Measurements from ENCODE around the gene RESF1. TPM values are rescaled to one million over a fixed set of nuclear protein-coding genes. Genes with fewer than 3 reads are reported as not detected.

RESF1 gene
- total and polyA plus RNA-seq, 10 of the 15 experiments (the other 5 are each of a cell fraction or from before 2014, with no cell fraction given) = 18.9 to 81.8 (median 39.7) TPM

DNA sequence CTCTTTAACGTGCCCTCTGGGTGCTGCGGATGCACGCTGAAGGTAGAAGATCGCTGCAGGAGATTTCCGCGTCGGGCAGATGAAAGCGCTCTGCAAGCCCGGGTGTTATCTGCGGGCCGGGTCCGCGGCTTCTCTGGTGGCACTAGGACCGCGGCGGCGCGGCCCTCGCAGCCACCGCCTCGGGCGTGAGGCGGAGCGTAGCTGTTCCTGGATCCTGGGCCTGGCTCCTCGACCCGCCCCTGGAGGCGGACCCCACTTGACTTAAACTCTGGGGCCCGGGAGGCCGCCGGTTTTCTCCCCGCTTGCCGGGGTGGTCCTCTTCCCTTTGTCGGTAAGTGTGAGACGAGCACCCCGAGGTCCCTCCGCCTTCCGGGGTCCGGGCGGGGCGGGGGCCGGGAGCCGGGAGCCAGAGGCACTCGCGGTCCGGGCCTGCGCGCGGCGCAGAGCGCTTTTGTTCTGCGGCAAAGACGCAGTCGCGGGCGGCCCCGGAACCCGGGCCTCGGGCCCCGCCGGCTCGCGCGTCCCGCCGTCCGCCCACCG, at the start of gene RESF1 (continued):
- TF ChIP-seq, protein P1, sequence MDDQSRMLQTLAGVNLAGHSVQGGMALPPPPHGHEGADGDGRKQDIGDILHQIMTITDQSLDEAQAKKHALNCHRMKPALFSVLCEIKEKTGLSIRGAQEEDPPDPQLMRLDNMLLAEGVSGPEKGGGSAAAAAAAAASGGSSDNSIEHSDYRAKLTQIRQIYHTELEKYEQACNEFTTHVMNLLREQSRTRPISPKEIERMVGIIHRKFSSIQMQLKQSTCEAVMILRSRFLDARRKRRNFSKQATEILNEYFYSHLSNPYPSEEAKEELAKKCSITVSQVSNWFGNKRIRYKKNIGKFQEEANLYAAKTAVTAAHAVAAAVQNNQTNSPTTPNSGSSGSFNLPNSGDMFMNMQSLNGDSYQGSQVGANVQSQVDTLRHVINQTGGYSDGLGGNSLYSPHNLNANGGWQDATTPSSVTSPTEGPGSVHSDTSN (IDR thresholded peaks at IDR 0.05; ENCODE audit: insufficient replicate concordance, low read depth, low read length) = no peak
- TF ChIP-seq, protein P2, sequence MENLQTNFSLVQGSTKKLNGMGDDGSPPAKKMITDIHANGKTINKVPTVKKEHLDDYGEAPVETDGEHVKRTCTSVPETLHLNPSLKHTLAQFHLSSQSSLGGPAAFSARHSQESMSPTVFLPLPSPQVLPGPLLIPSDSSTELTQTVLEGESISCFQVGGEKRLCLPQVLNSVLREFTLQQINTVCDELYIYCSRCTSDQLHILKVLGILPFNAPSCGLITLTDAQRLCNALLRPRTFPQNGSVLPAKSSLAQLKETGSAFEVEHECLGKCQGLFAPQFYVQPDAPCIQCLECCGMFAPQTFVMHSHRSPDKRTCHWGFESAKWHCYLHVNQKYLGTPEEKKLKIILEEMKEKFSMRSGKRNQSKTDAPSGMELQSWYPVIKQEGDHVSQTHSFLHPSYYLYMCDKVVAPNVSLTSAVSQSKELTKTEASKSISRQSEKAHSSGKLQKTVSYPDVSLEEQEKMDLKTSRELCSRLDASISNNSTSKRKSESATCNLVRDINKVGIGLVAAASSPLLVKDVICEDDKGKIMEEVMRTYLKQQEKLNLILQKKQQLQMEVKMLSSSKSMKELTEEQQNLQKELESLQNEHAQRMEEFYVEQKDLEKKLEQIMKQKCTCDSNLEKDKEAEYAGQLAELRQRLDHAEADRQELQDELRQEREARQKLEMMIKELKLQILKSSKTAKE (IDR thresholded peaks at IDR 0.05; ENCODE audit: low read depth, poor library complexity, severe bottlenecking) = peak; percentile 51
- TF ChIP-seq EGR1 (IDR thresholded peaks at IDR 0.05; ENCODE audit: borderline replicate concordance in 1 of 2, low read depth in 2 of 2, low read length in 2 of 2) (peak in 1 of 2 experiments; percentile 66; a peak in 1 of 3 replicates), GABPA (IDR thresholded peaks at IDR 0.05; ENCODE audit: low read depth) (no peak), ZNF622 (IDR thresholded peaks at IDR 0.05) (no peak), JUND (IDR thresholded peaks at IDR 0.05; ENCODE audit: low read depth, low read length) (no peak), MXI1 (IDR thresholded peaks at IDR 0.05; ENCODE audit: low read depth, low read length) (peak; percentile 17; the same call in 1 of the 2 replicates), KDM1A (IDR thresholded peaks at IDR 0.05; ENCODE audit: borderline replicate concordance) (no peak), STAT3 (IDR thresholded peaks at IDR 0.05; ENCODE audit: low read depth, low read length) (no peak), SMAD1 (IDR thresholded peaks at IDR 0.05; ENCODE audit: low read depth, partially characterized antibody) (no peak), ESRRA (IDR thresholded peaks at IDR 0.05; ENCODE audit: low read length) (no peak), MEF2B (IDR thresholded peaks at IDR 0.05; ENCODE audit: partially characterized antibody, poor library complexity, severe bottlenecking) (peak; percentile 37), BRCA1 (IDR thresholded peaks at IDR 0.05; ENCODE audit: low read depth, low read length) (no peak), TARDBP (IDR thresholded peaks at IDR 0.05; ENCODE audit: borderline replicate concordance) (no peak)
- TF ChIP-seq, protein P3, sequence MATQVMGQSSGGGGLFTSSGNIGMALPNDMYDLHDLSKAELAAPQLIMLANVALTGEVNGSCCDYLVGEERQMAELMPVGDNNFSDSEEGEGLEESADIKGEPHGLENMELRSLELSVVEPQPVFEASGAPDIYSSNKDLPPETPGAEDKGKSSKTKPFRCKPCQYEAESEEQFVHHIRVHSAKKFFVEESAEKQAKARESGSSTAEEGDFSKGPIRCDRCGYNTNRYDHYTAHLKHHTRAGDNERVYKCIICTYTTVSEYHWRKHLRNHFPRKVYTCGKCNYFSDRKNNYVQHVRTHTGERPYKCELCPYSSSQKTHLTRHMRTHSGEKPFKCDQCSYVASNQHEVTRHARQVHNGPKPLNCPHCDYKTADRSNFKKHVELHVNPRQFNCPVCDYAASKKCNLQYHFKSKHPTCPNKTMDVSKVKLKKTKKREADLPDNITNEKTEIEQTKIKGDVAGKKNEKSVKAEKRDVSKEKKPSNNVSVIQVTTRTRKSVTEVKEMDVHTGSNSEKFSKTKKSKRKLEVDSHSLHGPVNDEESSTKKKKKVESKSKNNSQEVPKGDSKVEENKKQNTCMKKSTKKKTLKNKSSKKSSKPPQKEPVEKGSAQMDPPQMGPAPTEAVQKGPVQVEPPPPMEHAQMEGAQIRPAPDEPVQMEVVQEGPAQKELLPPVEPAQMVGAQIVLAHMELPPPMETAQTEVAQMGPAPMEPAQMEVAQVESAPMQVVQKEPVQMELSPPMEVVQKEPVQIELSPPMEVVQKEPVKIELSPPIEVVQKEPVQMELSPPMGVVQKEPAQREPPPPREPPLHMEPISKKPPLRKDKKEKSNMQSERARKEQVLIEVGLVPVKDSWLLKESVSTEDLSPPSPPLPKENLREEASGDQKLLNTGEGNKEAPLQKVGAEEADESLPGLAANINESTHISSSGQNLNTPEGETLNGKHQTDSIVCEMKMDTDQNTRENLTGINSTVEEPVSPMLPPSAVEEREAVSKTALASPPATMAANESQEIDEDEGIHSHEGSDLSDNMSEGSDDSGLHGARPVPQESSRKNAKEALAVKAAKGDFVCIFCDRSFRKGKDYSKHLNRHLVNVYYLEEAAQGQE (IDR thresholded peaks at IDR 0.05; ENCODE audit: low read depth, low read length) = no peak
- TF ChIP-seq, protein P4, sequence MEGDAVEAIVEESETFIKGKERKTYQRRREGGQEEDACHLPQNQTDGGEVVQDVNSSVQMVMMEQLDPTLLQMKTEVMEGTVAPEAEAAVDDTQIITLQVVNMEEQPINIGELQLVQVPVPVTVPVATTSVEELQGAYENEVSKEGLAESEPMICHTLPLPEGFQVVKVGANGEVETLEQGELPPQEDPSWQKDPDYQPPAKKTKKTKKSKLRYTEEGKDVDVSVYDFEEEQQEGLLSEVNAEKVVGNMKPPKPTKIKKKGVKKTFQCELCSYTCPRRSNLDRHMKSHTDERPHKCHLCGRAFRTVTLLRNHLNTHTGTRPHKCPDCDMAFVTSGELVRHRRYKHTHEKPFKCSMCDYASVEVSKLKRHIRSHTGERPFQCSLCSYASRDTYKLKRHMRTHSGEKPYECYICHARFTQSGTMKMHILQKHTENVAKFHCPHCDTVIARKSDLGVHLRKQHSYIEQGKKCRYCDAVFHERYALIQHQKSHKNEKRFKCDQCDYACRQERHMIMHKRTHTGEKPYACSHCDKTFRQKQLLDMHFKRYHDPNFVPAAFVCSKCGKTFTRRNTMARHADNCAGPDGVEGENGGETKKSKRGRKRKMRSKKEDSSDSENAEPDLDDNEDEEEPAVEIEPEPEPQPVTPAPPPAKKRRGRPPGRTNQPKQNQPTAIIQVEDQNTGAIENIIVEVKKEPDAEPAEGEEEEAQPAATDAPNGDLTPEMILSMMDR (IDR thresholded peaks at IDR 0.05 in 2 of 3, conservative IDR thresholded peaks at IDR 0.05 in 1 of 3; ENCODE audit: control insufficient read depth in 2 of 3, extremely low read depth in 1 of 3, insufficient read depth in 1 of 3, low read depth in 3 of 3, low read length in 3 of 3) = no peak
- TF ChIP-seq, protein P5, sequence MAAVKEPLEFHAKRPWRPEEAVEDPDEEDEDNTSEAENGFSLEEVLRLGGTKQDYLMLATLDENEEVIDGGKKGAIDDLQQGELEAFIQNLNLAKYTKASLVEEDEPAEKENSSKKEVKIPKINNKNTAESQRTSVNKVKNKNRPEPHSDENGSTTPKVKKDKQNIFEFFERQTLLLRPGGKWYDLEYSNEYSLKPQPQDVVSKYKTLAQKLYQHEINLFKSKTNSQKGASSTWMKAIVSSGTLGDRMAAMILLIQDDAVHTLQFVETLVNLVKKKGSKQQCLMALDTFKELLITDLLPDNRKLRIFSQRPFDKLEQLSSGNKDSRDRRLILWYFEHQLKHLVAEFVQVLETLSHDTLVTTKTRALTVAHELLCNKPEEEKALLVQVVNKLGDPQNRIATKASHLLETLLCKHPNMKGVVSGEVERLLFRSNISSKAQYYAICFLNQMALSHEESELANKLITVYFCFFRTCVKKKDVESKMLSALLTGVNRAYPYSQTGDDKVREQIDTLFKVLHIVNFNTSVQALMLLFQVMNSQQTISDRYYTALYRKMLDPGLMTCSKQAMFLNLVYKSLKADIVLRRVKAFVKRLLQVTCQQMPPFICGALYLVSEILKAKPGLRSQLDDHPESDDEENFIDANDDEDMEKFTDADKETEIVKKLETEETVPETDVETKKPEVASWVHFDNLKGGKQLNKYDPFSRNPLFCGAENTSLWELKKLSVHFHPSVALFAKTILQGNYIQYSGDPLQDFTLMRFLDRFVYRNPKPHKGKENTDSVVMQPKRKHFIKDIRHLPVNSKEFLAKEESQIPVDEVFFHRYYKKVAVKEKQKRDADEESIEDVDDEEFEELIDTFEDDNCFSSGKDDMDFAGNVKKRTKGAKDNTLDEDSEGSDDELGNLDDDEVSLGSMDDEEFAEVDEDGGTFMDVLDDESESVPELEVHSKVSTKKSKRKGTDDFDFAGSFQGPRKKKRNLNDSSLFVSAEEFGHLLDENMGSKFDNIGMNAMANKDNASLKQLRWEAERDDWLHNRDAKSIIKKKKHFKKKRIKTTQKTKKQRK (IDR thresholded peaks at IDR 0.05; ENCODE audit: low read depth, low read length) = no peak

Measured in GM12878 (cell line).